GM18951 (cell line): ENCODE results near the gene CEBPA.

Source experiments
- POLR2A ChIP-seq: IDR thresholded peaks from 4 replicates; pipeline ENCODE4 v1.6.1; 2011; ENCODE audit warnings: mild to moderate bottlenecking; ENCODE audit not compliant: insufficient read length, insufficient read depth; ENCODE audit errors: extremely low read depth
- in situ Hi-C: fragments of 300-500 bp; cut with MboI; formaldehyde crosslinking; loops from one replicate; pipeline ENCODE4 v1.12.0; 2022; ENCODE audit warnings: low sequenced_read_pairs, mixed read lengths, inconsistent platforms; ENCODE audit not compliant: unreplicated experiment

The CEBPA gene

GRCh38 chr19:33256261-33256660, 46.1 kb downstream of the CEBPA start:
- in situ Hi-C loops = no loop called here
- no peak for TF ChIP-seq POLR2A

GRCh38 chr19:33255781-33256180, 46.6 kb downstream of the CEBPA start:
- in situ Hi-C loops = no loop called here
- no peak for TF ChIP-seq POLR2A

DNA sequence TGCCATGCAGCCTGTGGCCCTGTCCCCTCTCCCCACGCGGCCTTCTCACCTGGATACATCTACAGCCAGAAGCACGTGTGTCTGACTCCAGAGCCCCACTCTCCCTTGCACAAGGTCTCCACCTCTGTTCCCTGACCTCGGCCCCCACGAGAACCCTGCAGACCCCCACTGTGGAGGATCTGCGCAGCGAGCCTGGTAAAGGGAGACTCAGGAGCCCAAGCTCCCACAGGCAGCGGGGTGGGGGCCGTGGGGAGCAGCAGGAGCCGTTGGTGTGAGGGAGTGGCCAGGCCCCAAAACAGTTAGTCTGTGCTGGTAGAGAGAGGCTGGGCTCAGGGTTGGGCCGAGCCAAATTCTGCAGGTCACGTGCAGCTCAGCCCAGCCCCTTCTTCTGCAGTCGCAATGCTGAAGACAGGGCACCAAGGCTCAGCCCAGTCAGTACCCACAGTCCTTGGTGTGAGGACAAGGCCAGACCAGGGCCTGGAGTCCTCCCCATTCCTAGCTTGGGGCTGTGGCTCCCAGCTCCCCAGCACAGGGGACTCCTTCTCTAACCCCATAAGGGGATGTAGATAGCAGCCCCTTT, 48.0 kb downstream of the CEBPA start:
- in situ Hi-C loops = no loop called here
- no peak for TF ChIP-seq POLR2A

GRCh38 chr19:33252971-33253370, 49.4 kb downstream of the CEBPA start:
- in situ Hi-C loops = no loop called here
- TF ChIP-seq POLR2A = no peak

GRCh38 chr19:33252418-33252962, 49.8 kb downstream of the CEBPA start:
- in situ Hi-C loops = no loop called here
- TF ChIP-seq POLR2A = no peak

DNA sequence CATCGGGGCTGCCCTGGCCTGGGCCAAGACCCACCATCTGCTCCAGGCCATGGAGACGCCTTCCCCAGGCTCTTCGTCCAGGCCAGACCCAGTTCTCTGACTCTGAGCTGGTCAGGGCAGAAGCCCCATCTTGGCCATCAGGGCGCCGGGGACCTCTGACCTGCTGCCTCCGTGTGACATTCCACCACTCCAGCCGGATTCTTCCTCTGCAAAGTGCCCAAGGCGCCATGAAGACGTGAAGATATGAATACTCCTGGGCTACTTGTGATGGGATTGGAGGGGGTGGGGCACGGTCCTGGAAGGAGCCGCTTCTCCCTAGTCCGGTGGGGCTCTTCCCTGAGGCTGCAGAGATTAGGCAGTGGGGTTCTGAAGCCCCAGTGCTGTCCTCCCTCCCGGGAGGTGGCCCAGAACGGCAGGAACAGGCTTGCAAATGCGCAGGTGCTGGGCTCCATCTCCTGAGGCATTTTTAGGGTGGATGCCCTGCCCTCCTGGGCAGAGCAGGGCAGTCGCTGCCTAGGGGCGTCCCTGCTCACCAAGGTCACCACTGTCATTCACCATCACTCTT, 50.7 kb downstream of the CEBPA start:
- in situ Hi-C loops = no loop called here
- TF ChIP-seq POLR2A = no peak

DNA sequence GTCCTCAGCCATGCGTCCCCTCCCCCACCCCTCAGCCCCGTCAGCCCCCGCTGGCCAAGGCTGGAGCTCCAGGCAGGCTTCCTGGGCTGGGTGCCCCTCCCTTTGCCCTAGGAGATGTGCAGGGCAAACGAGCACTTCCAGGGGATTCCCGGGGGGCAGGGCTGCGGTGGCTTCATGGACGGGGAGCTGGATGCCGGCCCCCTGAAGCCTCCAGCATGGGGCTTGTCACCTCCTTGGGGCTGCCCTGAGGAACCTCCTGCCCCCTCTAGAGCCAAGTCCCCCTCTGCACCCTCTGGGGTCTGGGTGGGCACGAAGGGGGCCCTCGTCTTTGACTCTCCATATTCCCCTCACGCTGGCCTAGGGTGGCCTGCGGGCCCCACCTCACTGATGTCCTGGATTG, 51.3 kb downstream of the CEBPA start:
- no peak for TF ChIP-seq POLR2A
- in situ Hi-C loops = no loop called here

DNA sequence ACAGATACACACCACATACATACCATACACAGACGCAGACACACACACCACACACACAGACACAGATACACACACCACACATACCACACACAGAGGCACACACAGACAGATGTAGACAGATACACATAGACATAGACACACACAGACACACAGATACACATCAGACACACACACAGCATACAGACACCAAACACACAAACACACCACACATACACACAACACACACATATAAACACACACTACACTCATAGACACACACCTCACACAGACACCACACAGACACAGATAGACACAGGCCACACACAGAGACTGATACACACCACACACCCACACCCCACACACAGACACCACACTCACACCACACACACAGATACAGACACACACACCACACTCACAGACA, 51.8 kb downstream of the CEBPA start:
- TF ChIP-seq POLR2A = no peak
- in situ Hi-C loops = no loop called here
